Measurements from ENCODE around the gene SCAF4. TPM values are rescaled to one million over a fixed set of nuclear protein-coding genes. Genes with fewer than 3 reads are reported as not detected.

The SCAF4 gene
- total and polyA plus RNA-seq, 4 donors: 7.1 to 11.1 (median 9.3) TPM

GRCh38 chr21:31647650-31648049, 84.3 kb downstream of the SCAF4 start:
- no peaks in the 10 kb centered on the region for H3K27me3 ChIP-seq (ENCODE audit: control insufficient read depth in 4 of 4, insufficient read depth in 4 of 4, low read length in 3 of 4)
- H3K9ac ChIP-seq (ENCODE audit: low read depth in 1 of 2, low read length in 2 of 2): no peak overlapping the region
- H3K4me1 ChIP-seq (ENCODE audit: control insufficient read depth in 4 of 4, insufficient read depth in 4 of 4, low read length in 3 of 4): peaks cover 0 to 6% (median 3%) of the 10 kb centered on the region in 4 donors
- DNase-seq (ENCODE audit: low spot score): no peak
- no peaks in the 10 kb centered on the region for H3K9me3 ChIP-seq (ENCODE audit: control insufficient read depth in 4 of 4, low read length in 3 of 4)
- TF ChIP-seq FOXA2 (IDR thresholded peaks at IDR 0.05) (no peak), GABPA (IDR thresholded peaks at IDR 0.05 in 1 of 2, conservative IDR thresholded peaks at IDR 0.05 in 1 of 2) (no peak), SP1 (IDR thresholded peaks at IDR 0.05) (no peak), ZBTB33 (IDR thresholded peaks at IDR 0.05) (no peak), REST (IDR thresholded peaks at IDR 0.05) (no peak), CTCF (IDR thresholded peaks at IDR 0.05; ENCODE audit: low read depth, low read length, missing input control) (no peak)
- H3K27ac ChIP-seq (ENCODE audit: low read depth in 1 of 2, low read length in 2 of 2): no peak overlapping the region
- WGBS: 91% methylated on average over 3 of the region's 3 CpGs
- no peak overlapping the region for H3K4me3 ChIP-seq (ENCODE audit: low read depth in 1 of 3, low read length in 3 of 3)
- peaks cover 0 to 7% (median 2%) of the 10 kb centered on the region in 4 donors for H3K36me3 ChIP-seq (ENCODE audit: control insufficient read depth in 4 of 4, insufficient read depth in 3 of 4, low read depth in 1 of 4, low read length in 3 of 4)

GRCh38 chr21:31644643-31645042, 87.3 kb downstream of the SCAF4 start:
- 63% methylated on average over 4 of the region's 4 CpGs for WGBS
- no peak for DNase-seq (ENCODE audit: low spot score)
- H3K36me3 ChIP-seq (ENCODE audit: control insufficient read depth in 4 of 4, insufficient read depth in 3 of 4, low read depth in 1 of 4, low read length in 3 of 4): peaks cover 0 to 3% (median 0%) of the 10 kb centered on the region in 4 donors
- TF ChIP-seq CTCF (IDR thresholded peaks at IDR 0.05; ENCODE audit: low read depth, low read length, missing input control) (no peak), ZBTB33 (IDR thresholded peaks at IDR 0.05) (no peak), REST (IDR thresholded peaks at IDR 0.05) (no peak)
- no peak overlapping the region for H3K27ac ChIP-seq (ENCODE audit: low read depth in 1 of 2, low read length in 2 of 2)
- H3K9ac ChIP-seq (ENCODE audit: low read depth in 1 of 2, low read length in 2 of 2): no peak overlapping the region
- H3K9me3 ChIP-seq (ENCODE audit: control insufficient read depth in 4 of 4, low read length in 3 of 4): no peaks in the 10 kb centered on the region
- H3K4me3 ChIP-seq (ENCODE audit: low read depth in 1 of 3, low read length in 3 of 3): no peak overlapping the region
- H3K4me1 ChIP-seq (ENCODE audit: control insufficient read depth in 4 of 4, insufficient read depth in 4 of 4, low read length in 3 of 4): no peaks in the 10 kb centered on the region
- H3K27me3 ChIP-seq (ENCODE audit: control insufficient read depth in 4 of 4, insufficient read depth in 4 of 4, low read length in 3 of 4): no peaks in the 10 kb centered on the region
